ENCODE data around the gene DNAJB2.
"Not testable (repeated sequence)": the region's sequence is repeated elsewhere in the genome, so short reads cannot be mapped to it uniquely, and the experiment has no call there.

DNAJB2 gene

GRCh38 chr2:219306047-219306446 lies 26.9 kb downstream of the DNAJB2 start:
- DNase-seq, result no peak

- peak; percentile 67 for DNase-seq
Measured at GRCh38 chr2:219308142-219309101, 29.3 kb downstream of the DNAJB2 start.

- no peak for DNase-seq
Measured at GRCh38 chr2:219309278-219309677, 30.1 kb downstream of the DNAJB2 start, which contains the start of gene PTPRN. PTPRN (minus strand) TSS chr2:219309401; CDS start chr2:219309332, 69 bp downstream.

- not testable (repeated sequence) for DNase-seq
Measured at GRCh38 chr2:219312683-219313263, 33.6 kb downstream of the DNAJB2 start.

- DNase-seq, result no peak
Measured at GRCh38 chr2:219314804-219315468, 35.8 kb downstream of the DNAJB2 start.

- no peak for DNase-seq
Measured at GRCh38 chr2:219323434-219323833, 44.3 kb downstream of the DNAJB2 start.

- DNase-seq, result no peak
Measured at GRCh38 chr2:219325136-219325535, 46.0 kb downstream of the DNAJB2 start.

- no peak for DNase-seq
Measured at GRCh38 chr2:219325657-219326315, 46.6 kb downstream of the DNAJB2 start.

- DNase-seq, result no peak
Measured at GRCh38 chr2:219327719-219328118, 48.6 kb downstream of the DNAJB2 start.

GRCh38 chr2:219331560-219332213 lies 52.5 kb downstream of the DNAJB2 start:
- DNase-seq, result no peak

- no peak for DNase-seq
Measured at GRCh38 chr2:219332542-219332941, 53.4 kb downstream of the DNAJB2 start, which contains the start of gene RESP18. RESP18 (minus strand) TSS chr2:219332744.

- no peak for DNase-seq
Measured at GRCh38 chr2:219334076-219334475, 54.9 kb downstream of the DNAJB2 start.

GRCh38 chr2:219335373-219335786 lies 56.2 kb downstream of the DNAJB2 start:
- no peak for DNase-seq

Measured in activated CD8-positive, alpha-beta memory T cell treated with anti-CD3 and anti-CD28 coated beads, Interleukin-2, amount 50 U/mL, for 4 hours (primary cell).